ENCODE data around the gene GAD1. TPM values are rescaled to one million over a fixed set of nuclear protein-coding genes. Genes with fewer than 3 reads are reported as not detected.

Gene GAD1
- total RNA-seq, 2 donors from 2014 or later = 12.8 to 26.3 TPM

GRCh38 chr2:170820757-170821530, 4.3 kb downstream of the GAD1 start:
- Mint-ChIP-seq H3K4me3 (peak overlapping the region; percentile 53), H3K36me3 (ENCODE audit: low read depth) (peaks cover 11% of the 10 kb centered on the region), H3K4me1 (peaks cover 30% of the 10 kb centered on the region), H3K9me3 (no peaks in the 10 kb centered on the region), H3K27me3 (ENCODE audit: insufficient read depth) (peaks cover 91% of the 10 kb centered on the region), H3K27ac (no peak overlapping the region)
- Histone ChIP-seq H3K4me1 (ENCODE audit: control insufficient read depth, insufficient read depth, low read length) (no peaks in the 10 kb centered on the region), H3K4me3 (ENCODE audit: low read length) (no peak overlapping the region), H3K36me3 (ENCODE audit: control insufficient read depth, insufficient read depth, low read length) (no peaks in the 10 kb centered on the region), H3K27me3 (ENCODE audit: control insufficient read depth, insufficient read depth, low read length, poor library complexity, severe bottlenecking) (peaks cover 65% of the 10 kb centered on the region), H3K27ac (ENCODE audit: low read depth, low read length) (no peak overlapping the region), H3K9me3 (ENCODE audit: control insufficient read depth, low read length) (no peaks in the 10 kb centered on the region), H3K9ac (ENCODE audit: extremely low read depth, low read length, poor library complexity, severe bottlenecking) (no peak overlapping the region)
- TF ChIP-seq CTCF (conservative IDR thresholded peaks at IDR 0.05) = no peak
- peak; percentile 67 for DNase-seq
- 76 to 91% methylated on average over 12 to 18 of the region's 18 CpGs for WGBS, 2 experiments (ENCODE audit: insufficient coverage in 1 of 2, insufficient read length in 1 of 2)

- H3K4me3 ChIP-seq (ENCODE audit: low read length) = no peak overlapping the region
- no peaks in the 10 kb centered on the region for H3K4me1 ChIP-seq (ENCODE audit: control insufficient read depth, insufficient read depth, low read length)
- DNase-seq = no peak
- peaks cover 89% of the 10 kb centered on the region for H3K27me3 Mint-ChIP-seq (ENCODE audit: insufficient read depth)
- H3K9ac ChIP-seq (ENCODE audit: extremely low read depth, low read length, poor library complexity, severe bottlenecking) = no peak overlapping the region
- H3K36me3 Mint-ChIP-seq (ENCODE audit: low read depth) = peaks cover 11% of the 10 kb centered on the region
- WGBS, 2 experiments (ENCODE audit: insufficient coverage in 1 of 2, insufficient read length in 1 of 2) = 76 to 90% methylated on average over 16 to 40 of the region's 40 CpGs
- H3K36me3 ChIP-seq (ENCODE audit: control insufficient read depth, insufficient read depth, low read length) = no peaks in the 10 kb centered on the region
- peak overlapping the region; percentile 53 for H3K4me3 Mint-ChIP-seq
- H3K4me1 Mint-ChIP-seq = peaks cover 30% of the 10 kb centered on the region
- H3K27ac Mint-ChIP-seq = no peak overlapping the region
- H3K27ac ChIP-seq (ENCODE audit: low read depth, low read length) = no peak overlapping the region
- H3K9me3 Mint-ChIP-seq = no peaks in the 10 kb centered on the region
- TF ChIP-seq CTCF (conservative IDR thresholded peaks at IDR 0.05) = no peak
- H3K27me3 ChIP-seq (ENCODE audit: control insufficient read depth, insufficient read depth, low read length, poor library complexity, severe bottlenecking) = peaks cover 59% of the 10 kb centered on the region
- no peaks in the 10 kb centered on the region for H3K9me3 ChIP-seq (ENCODE audit: control insufficient read depth, low read length)
These were observed 5.0 kb downstream of the GAD1 start for GRCh38 chr2:170821531-170822289.

- H3K4me3 Mint-ChIP-seq = peak overlapping the region; percentile 53
- Histone ChIP-seq H3K4me1 (ENCODE audit: control insufficient read depth, insufficient read depth, low read length) (no peaks in the 10 kb centered on the region), H3K9me3 (ENCODE audit: control insufficient read depth, low read length) (no peaks in the 10 kb centered on the region), H3K4me3 (ENCODE audit: low read length) (no peak overlapping the region), H3K27me3 (ENCODE audit: control insufficient read depth, insufficient read depth, low read length, poor library complexity, severe bottlenecking) (peaks cover 59% of the 10 kb centered on the region), H3K36me3 (ENCODE audit: control insufficient read depth, insufficient read depth, low read length) (no peaks in the 10 kb centered on the region), H3K9ac (ENCODE audit: extremely low read depth, low read length, poor library complexity, severe bottlenecking) (no peak overlapping the region), H3K27ac (ENCODE audit: low read depth, low read length) (no peak overlapping the region)
- no peaks in the 10 kb centered on the region for H3K9me3 Mint-ChIP-seq
- DNase-seq = peak; percentile 85
- TF ChIP-seq CTCF (conservative IDR thresholded peaks at IDR 0.05) = peak; percentile 74
- 70 to 76% methylated on average over 25 to 43 of the region's 43 CpGs for WGBS, 2 experiments (ENCODE audit: insufficient coverage in 1 of 2, insufficient read length in 1 of 2)
- H3K27ac Mint-ChIP-seq = no peak overlapping the region
- H3K27me3 Mint-ChIP-seq (ENCODE audit: insufficient read depth) = peaks cover 82% of the 10 kb centered on the region
- peaks cover 30% of the 10 kb centered on the region for H3K4me1 Mint-ChIP-seq
- H3K36me3 Mint-ChIP-seq (ENCODE audit: low read depth) = peaks cover 11% of the 10 kb centered on the region
These were observed 5.8 kb downstream of the GAD1 start for GRCh38 chr2:170822290-170823087.

All from endodermal cell (in vitro differentiated cells).